ENCODE measurements around the gene BEND4. TPM values are rescaled to one million over a fixed set of nuclear protein-coding genes. Genes with fewer than 3 reads are reported as not detected.
A peak's percentile ranks its signal among the peaks of the same experiment; 100 is the strongest.

BEND4 gene
- total RNA-seq, 1 experiment from 2014 or later, result 5.5 TPM

DNA sequence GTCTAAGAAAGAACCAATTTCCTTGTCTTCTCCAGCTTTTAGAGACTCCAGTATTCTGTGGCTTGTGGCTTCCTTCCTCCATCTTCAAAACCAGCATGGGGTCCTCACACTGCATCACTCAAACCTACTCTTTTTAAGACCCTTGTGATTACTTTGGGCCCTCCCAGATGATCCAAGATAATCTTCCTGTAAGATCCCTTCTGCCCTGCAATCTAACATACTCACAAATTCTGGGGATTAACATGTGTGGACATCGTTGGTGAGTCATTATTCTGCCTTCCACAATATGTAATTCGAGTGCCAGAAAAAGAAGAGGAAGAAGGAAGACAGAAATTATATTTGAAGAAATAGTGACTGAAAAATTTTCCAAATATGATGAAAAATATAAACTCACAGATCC, 47.9 kb downstream of the BEND4 start:
- peak; percentile 23 for DNase-seq (ENCODE audit: low read depth)

DNA sequence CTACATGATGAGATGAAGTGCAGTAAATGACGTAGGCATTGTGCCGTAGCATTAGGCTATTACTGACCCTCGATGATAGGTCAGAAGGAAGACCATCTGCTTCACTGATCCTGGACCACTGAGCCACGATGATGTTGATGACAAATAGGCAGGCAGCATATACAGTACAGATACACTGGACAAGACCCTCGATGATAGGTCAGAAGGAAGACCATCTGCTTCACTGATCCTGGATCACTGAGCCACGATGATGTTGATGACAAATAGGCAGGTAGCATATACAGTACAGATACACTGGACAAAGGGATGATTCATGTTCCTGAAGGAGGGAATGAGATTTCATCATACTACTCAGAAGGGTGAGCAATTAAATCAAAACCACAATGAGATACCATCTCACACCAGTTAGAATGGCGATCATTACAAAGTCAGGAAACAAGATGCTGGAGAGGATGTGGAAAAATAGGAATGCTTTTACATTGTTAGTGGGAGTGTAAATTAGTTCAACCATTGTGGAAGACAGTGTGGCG, 50.9 kb downstream of the BEND4 start:
- DNase-seq (ENCODE audit: low read depth), result peak; percentile 65

DNA sequence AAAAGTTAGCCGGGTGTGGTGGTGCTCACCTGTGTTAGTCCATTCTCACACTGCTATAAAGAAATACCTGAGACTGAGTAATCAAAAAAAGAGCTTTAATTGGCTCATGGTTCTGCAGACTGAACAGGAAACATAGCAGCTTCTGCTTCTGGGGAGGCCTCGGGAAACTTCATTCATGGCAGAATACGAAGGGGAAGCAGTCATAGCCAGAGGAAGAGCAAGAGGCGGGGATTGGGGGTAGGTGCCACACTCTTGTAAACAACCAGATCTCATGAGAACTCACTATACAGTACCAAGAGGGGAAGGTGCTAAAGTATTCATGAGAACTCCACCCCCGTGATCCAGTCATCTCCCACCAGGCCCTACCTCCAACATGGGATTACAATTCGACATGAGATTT, 64.1 kb downstream of the BEND4 start:
- DNase-seq (ENCODE audit: low read depth), result no peak

DNA sequence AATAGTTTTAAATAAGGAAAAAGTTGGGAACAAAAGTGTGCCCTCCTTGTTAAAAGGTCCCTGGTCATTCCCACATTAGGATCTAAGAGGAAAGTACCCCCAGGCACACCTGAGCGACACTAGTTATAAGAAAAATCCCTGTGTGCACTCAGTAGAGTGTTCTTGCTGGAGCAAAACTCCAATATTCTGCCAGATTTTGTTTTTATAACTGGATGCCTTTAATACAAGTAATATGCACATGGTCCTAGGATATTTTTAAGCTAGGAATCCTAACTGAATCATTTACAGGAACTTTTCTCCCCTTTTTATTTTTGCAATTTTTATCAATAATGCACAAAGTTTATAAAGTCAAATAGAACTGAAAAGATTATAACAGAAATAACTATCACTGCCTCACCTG, 68.6 kb downstream of the BEND4 start:
- DNase-seq (ENCODE audit: low read depth), result no peak

DNA sequence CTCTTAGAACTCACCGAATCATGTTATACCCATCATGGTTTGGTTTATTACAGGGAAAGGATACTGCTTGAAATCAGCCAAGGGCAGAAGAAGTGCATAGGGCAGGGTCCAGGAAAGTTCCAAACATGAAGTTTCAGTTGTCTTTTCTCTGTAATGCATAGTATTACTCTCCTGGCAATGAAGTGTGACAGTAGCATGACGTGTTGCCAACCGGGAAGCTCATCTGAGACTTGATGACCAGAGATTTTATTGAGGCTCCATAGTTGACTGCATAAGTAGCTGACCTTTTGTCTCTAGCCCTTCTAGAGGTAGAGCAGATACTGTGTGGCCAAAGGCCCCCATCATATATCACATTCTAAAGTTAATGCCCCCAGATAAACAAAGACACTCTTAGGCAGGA, 72.1 kb downstream of the BEND4 start:
- DNase-seq (ENCODE audit: low read depth), result no peak

DNA sequence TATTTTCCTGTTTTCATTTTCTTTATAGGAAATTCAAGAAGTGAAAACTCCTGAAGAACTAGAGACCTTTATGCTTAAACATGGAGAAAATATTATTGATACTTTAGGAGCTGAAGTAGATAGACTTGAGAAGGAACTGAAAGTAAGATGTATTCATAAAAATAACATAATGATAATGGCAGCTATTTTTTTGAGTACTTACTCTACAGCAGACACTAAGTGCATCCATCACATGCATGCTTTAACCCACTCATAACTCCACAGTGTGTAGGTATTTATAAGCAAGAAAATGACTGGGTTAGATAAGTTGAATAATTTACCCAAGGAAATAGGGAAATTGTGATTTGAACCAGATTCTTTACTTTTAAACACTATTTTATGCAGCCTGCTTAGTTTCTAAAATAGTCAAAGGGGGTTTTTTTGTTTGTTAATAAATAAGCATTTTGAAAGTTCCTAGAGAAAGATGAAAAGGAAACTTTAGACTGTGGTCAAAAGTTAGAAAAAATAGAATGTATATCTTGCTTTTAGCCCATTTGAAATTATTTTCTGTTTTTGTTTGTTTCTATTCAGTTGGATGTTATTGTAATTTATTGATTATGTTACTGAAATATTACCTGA, 74.2 kb downstream of the BEND4 start:
- DNase-seq (ENCODE audit: low read depth), result no peak

DNA sequence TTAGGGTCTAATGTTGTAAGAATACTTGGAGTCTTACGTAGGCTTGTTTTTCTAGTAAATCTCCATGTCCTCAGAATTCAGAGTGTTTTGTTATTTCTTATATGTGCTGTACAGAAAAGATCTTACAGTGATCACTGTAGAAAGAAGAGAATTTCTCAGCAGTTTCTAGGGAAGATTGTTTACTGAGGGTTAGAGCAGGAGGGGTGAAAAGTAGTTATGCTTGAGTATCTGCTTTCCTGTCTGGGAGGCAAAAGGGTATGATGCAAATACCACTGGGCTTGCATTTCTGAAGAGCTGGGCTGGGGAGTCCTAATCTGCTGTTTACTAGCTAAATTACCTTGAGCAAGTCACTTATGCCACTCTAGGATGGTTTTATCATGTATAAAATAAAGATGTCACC, 78.2 kb downstream of the BEND4 start:
- DNase-seq (ENCODE audit: low read depth), result no peak

DNA sequence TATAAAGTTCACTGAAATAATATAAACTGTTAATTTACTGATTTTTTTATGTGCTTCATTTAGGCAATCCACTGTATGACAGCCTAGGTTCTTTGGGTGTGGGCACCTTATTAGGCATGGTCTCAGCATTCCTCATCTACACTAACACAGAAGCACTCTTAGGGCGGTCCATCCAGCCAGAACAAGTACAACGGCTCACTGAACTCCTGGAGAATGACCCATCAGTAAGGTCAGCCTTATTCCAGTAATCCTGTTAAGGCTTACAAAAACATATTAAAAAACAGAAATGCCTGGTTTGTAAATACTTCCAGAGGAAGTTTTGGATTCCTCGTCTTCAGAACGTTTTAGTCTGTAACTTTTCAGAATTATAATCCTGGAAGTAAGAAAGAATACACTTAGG, 82.0 kb downstream of the BEND4 start:
- DNase-seq (ENCODE audit: low read depth), result no peak

DNA sequence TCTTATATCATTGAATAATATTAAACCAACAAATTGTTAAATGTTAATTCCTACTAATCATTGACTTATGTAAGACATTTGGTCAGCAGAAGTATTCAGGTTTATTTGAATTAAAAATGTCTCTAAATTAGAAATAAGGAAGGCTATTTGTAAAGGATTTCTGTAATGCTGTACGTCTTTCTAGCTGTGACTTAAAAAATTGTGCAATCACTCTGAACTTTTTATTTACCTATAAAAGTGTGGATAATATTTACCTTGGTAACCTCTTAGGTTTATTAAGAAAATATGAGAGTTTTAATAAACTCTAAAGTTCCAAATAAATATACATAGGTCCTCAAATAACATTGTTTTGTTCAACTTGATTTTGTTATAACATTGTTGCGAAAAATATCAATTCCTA, 85.2 kb downstream of the BEND4 start:
- DNase-seq (ENCODE audit: low read depth), result no peak

DNA sequence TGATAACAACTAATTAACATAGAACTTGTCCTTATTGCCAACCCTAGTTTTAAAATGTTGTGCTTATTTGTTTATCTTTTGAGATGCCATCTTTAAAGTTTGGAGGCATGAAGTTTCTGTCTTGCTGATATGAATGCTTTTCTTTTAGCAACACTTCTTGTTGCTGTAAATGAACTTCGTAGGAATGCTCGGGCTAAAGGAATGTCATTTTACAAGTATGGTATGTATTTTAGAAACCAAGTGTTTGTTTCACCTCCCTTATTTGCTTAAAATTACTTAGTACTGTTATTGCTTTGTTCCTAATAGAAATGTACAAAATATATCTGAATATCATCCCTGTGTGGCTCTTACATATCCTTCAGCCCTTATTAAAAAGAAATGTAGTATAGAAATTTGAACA, 86.1 kb downstream of the BEND4 start:
- no peak for DNase-seq (ENCODE audit: low read depth)

Other genes with a start within 250 kb of the BEND4 start
- 109 and 127 TPM in 2 replicates for gene TMEM33, start 217.2 kb downstream of the BEND4 start, total RNA-seq (2014; rRNA removed; shearing (Covaris generic))
- 0.12 and 0.23 TPM in 2 replicates for gene DCAF4L1, start 170.9 kb downstream of the BEND4 start, total RNA-seq (2014; rRNA removed; shearing (Covaris generic))
- 65.0 and 72.1 TPM in 2 replicates for gene SLC30A9, start 162.1 kb downstream of the BEND4 start, total RNA-seq (2014; rRNA removed; shearing (Covaris generic))
- 3.1 and 4.3 TPM in 2 replicates for gene SHISA3, start 244.8 kb upstream of the BEND4 start, total RNA-seq (2014; rRNA removed; shearing (Covaris generic))